ENCODE data around the gene GPR3. TPM values are rescaled to one million over a fixed set of nuclear protein-coding genes. Genes with fewer than 3 reads are reported as not detected.

GPR3 gene
- total RNA-seq, 1 donor from 2014 or later: 0.86 TPM

DNA sequence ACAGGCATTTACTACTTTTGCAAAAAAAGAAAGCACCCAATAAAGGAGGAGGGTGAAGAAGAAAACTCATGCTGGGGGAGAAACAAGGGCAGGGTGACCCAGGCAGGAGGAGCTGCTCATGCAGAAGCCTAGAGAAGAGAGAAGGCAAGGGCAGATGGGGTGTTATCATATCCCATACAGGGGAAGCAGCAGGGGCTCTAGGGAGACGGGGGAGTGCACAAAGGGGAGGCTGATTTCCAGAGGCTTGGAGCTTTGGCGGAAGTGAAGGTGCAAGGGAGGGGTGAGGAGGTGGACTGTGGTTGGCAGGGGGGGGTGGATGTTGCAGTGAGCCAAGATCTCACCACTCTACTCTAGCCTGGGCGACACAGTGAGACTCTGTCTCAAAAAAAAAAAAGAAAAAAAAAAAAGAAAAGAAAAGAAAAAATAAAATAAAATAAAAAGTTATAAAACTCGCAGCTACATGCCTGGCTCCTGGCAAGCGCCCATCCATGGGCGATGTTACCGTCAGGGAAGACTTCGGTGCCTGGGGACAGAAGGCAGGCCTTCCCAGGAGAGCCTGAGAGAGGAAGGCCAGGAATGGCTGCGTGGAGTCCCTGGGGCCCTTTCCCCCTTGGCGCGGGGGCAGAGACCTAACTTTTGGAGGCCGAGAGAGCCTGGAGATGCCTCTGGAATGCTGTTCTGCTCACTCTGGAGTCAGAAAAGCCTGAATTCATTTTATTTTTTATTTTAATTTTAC is 14.5 kb upstream of the GPR3 start:
- Histone ChIP-seq H3K4me1 (ENCODE audit: insufficient read depth, low read length) (no peaks in the 10 kb centered on the region), H3K79me2 (ENCODE audit: insufficient read depth, low read length) (no peaks in the 10 kb centered on the region), H3K27me3 (ENCODE audit: insufficient read depth, low read length) (no peaks in the 10 kb centered on the region), H3K27ac (ENCODE audit: low read depth, low read length) (no peak overlapping the region), H4K20me1 (ENCODE audit: insufficient read depth, low read length) (no peaks in the 10 kb centered on the region), H3K4me3 (ENCODE audit: insufficient read depth, low read depth, low read length) (no peak overlapping the region), H3K9ac (ENCODE audit: low read length) (no peak overlapping the region), H3K9me3 (ENCODE audit: insufficient read depth, low read depth, low read length) (no peaks in the 10 kb centered on the region), H2AFZ (ENCODE audit: low read depth, low read length) (no peak overlapping the region), H3K4me2 (ENCODE audit: low read length) (no peak overlapping the region), H3K36me3 (ENCODE audit: insufficient read depth, low read length) (no peaks in the 10 kb centered on the region)
- Mint-ChIP-seq H3K4me3 (ENCODE audit: unreplicated experiment) (no peak overlapping the region), H3K36me3 (ENCODE audit: low read depth, unreplicated experiment) (no peaks in the 10 kb centered on the region), H3K9me3 (ENCODE audit: unreplicated experiment) (no peaks in the 10 kb centered on the region), H3K4me1 (ENCODE audit: low read depth, unreplicated experiment) (no peaks in the 10 kb centered on the region), H3K27ac (ENCODE audit: unreplicated experiment) (no peak overlapping the region), H3K27me3 (ENCODE audit: low read depth, unreplicated experiment) (peaks cover 33% of the 10 kb centered on the region)
- TF ChIP-seq EZH2 (IDR thresholded peaks at IDR 0.05; ENCODE audit: insufficient read depth, low read length): no peak
- TF ChIP-seq, protein P1, sequence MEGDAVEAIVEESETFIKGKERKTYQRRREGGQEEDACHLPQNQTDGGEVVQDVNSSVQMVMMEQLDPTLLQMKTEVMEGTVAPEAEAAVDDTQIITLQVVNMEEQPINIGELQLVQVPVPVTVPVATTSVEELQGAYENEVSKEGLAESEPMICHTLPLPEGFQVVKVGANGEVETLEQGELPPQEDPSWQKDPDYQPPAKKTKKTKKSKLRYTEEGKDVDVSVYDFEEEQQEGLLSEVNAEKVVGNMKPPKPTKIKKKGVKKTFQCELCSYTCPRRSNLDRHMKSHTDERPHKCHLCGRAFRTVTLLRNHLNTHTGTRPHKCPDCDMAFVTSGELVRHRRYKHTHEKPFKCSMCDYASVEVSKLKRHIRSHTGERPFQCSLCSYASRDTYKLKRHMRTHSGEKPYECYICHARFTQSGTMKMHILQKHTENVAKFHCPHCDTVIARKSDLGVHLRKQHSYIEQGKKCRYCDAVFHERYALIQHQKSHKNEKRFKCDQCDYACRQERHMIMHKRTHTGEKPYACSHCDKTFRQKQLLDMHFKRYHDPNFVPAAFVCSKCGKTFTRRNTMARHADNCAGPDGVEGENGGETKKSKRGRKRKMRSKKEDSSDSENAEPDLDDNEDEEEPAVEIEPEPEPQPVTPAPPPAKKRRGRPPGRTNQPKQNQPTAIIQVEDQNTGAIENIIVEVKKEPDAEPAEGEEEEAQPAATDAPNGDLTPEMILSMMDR (IDR thresholded peaks at IDR 0.05; ENCODE audit: insufficient read depth, low read depth, low read length): no peak
- DNase-seq (ENCODE audit: low read depth): no peak
- no peak for FAIRE-seq

DNA sequence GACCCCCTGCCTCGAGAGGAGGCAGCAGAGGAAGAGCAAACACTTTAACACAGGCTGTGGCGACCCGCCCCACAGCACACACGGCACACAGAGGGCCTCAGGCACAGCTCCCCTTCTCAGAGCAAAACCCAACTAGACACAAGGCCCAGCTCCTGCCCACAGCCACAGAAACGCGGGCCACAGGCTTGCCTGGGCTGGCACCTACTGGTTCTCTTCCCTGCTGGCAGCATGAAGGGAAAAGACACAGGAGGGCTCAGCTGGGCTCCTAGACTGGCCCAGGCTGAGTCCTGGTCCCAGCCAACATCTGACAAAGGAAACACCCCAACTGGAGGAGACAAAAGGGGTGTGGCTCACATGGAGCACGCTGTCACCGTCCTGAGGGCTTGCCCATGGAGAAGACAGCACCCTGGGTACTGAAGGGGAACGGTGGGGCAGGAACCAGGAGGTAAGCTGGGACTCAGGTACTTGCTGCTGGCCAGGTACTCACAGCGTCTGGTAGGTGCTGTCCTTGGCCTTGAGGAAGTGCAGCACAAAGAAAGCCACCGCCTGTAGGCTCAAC is 12.8 kb upstream of the GPR3 start:
- H2AFZ ChIP-seq (ENCODE audit: low read depth, low read length): no peak overlapping the region
- no peaks in the 10 kb centered on the region for H4K20me1 ChIP-seq (ENCODE audit: insufficient read depth, low read length)
- no peak overlapping the region for H3K4me3 ChIP-seq (ENCODE audit: insufficient read depth, low read depth, low read length)
- no peaks in the 10 kb centered on the region for H3K27me3 ChIP-seq (ENCODE audit: insufficient read depth, low read length)
- no peaks in the 10 kb centered on the region for H3K79me2 ChIP-seq (ENCODE audit: insufficient read depth, low read length)
- H3K9me3 ChIP-seq (ENCODE audit: insufficient read depth, low read depth, low read length): no peaks in the 10 kb centered on the region
- no peak overlapping the region for H3K9ac ChIP-seq (ENCODE audit: low read length)
- Mint-ChIP-seq H3K4me3 (ENCODE audit: unreplicated experiment) (no peak overlapping the region), H3K27me3 (ENCODE audit: low read depth, unreplicated experiment) (peaks cover 36% of the 10 kb centered on the region), H3K27ac (ENCODE audit: unreplicated experiment) (no peak overlapping the region), H3K4me1 (ENCODE audit: low read depth, unreplicated experiment) (no peaks in the 10 kb centered on the region), H3K9me3 (ENCODE audit: unreplicated experiment) (no peaks in the 10 kb centered on the region), H3K36me3 (ENCODE audit: low read depth, unreplicated experiment) (no peaks in the 10 kb centered on the region)
- DNase-seq (ENCODE audit: low read depth): no peak
- H3K27ac ChIP-seq (ENCODE audit: low read depth, low read length): no peak overlapping the region
- FAIRE-seq: no peak
- H3K4me2 ChIP-seq (ENCODE audit: low read length): no peak overlapping the region
- H3K36me3 ChIP-seq (ENCODE audit: insufficient read depth, low read length): no peaks in the 10 kb centered on the region
- no peaks in the 10 kb centered on the region for H3K4me1 ChIP-seq (ENCODE audit: insufficient read depth, low read length)
- TF ChIP-seq EZH2 (IDR thresholded peaks at IDR 0.05; ENCODE audit: insufficient read depth, low read length): no peak
- TF ChIP-seq, protein P1 (IDR thresholded peaks at IDR 0.05; ENCODE audit: insufficient read depth, low read depth, low read length): no peak

DNA sequence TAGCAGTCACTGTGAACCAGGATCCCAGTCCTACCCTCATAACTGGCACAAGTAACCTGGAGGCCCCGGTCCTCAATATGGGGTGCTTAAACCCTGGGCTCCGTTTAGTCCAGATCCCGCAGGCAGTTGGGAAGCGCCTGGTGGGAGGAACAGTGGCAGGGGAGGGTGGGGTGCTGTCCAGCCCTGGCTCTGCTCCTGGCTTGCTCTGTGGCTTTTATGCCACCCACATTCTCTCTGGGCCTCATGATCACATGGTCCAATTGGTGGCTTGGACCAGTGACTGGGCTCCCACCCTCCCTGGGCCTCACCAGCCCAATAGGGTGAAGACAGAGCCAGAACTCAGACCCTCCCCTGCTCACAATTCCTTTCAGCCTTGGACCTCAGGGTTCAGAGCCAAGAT is 12.2 kb upstream of the GPR3 start:
- H3K4me1 Mint-ChIP-seq (ENCODE audit: low read depth, unreplicated experiment): no peaks in the 10 kb centered on the region
- FAIRE-seq: no peak

More for the DNA sequence above, 12.2 kb upstream of the GPR3 start:
- Histone ChIP-seq H3K4me2 (ENCODE audit: low read length) (no peak overlapping the region), H3K79me2 (ENCODE audit: insufficient read depth, low read length) (no peaks in the 10 kb centered on the region), H3K4me1 (ENCODE audit: insufficient read depth, low read length) (no peaks in the 10 kb centered on the region), H3K4me3 (ENCODE audit: insufficient read depth, low read depth, low read length) (no peak overlapping the region), H4K20me1 (ENCODE audit: insufficient read depth, low read length) (no peaks in the 10 kb centered on the region), H3K9me3 (ENCODE audit: insufficient read depth, low read depth, low read length) (no peaks in the 10 kb centered on the region), H3K27me3 (ENCODE audit: insufficient read depth, low read length) (no peaks in the 10 kb centered on the region), H3K9ac (ENCODE audit: low read length) (no peak overlapping the region), H2AFZ (ENCODE audit: low read depth, low read length) (no peak overlapping the region), H3K27ac (ENCODE audit: low read depth, low read length) (no peak overlapping the region), H3K36me3 (ENCODE audit: insufficient read depth, low read length) (no peaks in the 10 kb centered on the region)
- no peak for DNase-seq (ENCODE audit: low read depth)
- H3K36me3 Mint-ChIP-seq (ENCODE audit: low read depth, unreplicated experiment): no peaks in the 10 kb centered on the region
- TF ChIP-seq, protein P1 (IDR thresholded peaks at IDR 0.05; ENCODE audit: insufficient read depth, low read depth, low read length): no peak
- no peak for TF ChIP-seq EZH2 (IDR thresholded peaks at IDR 0.05; ENCODE audit: insufficient read depth, low read length)
- H3K27ac Mint-ChIP-seq (ENCODE audit: unreplicated experiment): no peak overlapping the region
- H3K9me3 Mint-ChIP-seq (ENCODE audit: unreplicated experiment): no peaks in the 10 kb centered on the region
- no peak overlapping the region for H3K4me3 Mint-ChIP-seq (ENCODE audit: unreplicated experiment)
- peaks cover 36% of the 10 kb centered on the region for H3K27me3 Mint-ChIP-seq (ENCODE audit: low read depth, unreplicated experiment)
